Esophagus (tissue), 2 donors: ENCODE results near the gene KDM4B. TPM values are rescaled to one million over a fixed set of nuclear protein-coding genes. Genes with fewer than 3 reads are reported as not detected.

Experiments used
- H3K27ac ChIP-seq, 2 donors: one replicate each; pipeline ENCODE4 v1.5.1; 2013; ENCODE audit warnings: low read depth in 2 of 2, mild to moderate bottlenecking in 2 of 2, inconsistent platforms in 1 of 2, low read length in 1 of 2, moderate library complexity in 1 of 2
- H3K27me3 ChIP-seq, 2 donors: one replicate each; pipeline ENCODE4 v1.6.1; 2013; ENCODE audit warnings: low read length in 2 of 2, control low read depth in 1 of 2, mild to moderate bottlenecking in 1 of 2; ENCODE audit not compliant: insufficient read depth in 2 of 2, control insufficient read depth in 1 of 2
- H3K36me3 ChIP-seq, 2 donors: one replicate each; pipeline ENCODE4 v1.6.1; 2013; ENCODE audit warnings: low read length in 1 of 2; ENCODE audit not compliant: control insufficient read depth in 2 of 2, insufficient read depth in 2 of 2
- H3K4me1 ChIP-seq, 2 donors: one replicate each; pipeline ENCODE4 v1.6.1; 2013; ENCODE audit warnings: low read length in 1 of 2; ENCODE audit not compliant: control insufficient read depth in 2 of 2, insufficient read depth in 2 of 2
- H3K4me3 ChIP-seq, 2 donors: one replicate each; pipeline ENCODE4 v1.5.1; 2013; ENCODE audit warnings: low read length in 2 of 2, mild to moderate bottlenecking in 2 of 2, low read depth in 1 of 2, moderate library complexity in 1 of 2
- H3K9me3 ChIP-seq, 2 donors: one replicate each; pipeline ENCODE4 v1.6.1; 2013; ENCODE audit warnings: mild to moderate bottlenecking in 2 of 2, low read depth in 1 of 2, low read length in 1 of 2, moderate library complexity in 1 of 2; ENCODE audit not compliant: control insufficient read depth in 2 of 2, insufficient read depth in 1 of 2
- WGBS, 2 donors: extraction: QIAGEN DNeasy Blood & Tissue Kit; methylation state at CpG; one replicate each; pipeline ENCODE4 v1.1.7; 2013; 5-methylcytosine and 5-hydroxymethylcytosine counted together
- polyA plus RNA-seq, 2 donors: library from polyadenylated mRNA; stranded (reverse); fragments of 200-250 nt; gene quantifications; one replicate each; pipeline ENCODE4 v1.2.3, GENCODE V29; 2013
- donor health status: healthy with polysubstance abuse.
- donor health status: Bipolar disorder and iron deficiency.

KDM4B gene
- 10 to 100 TPM; 10.7 to 26.7 TPM for polyA plus RNA-seq

- Histone ChIP-seq H3K4me1 (peaks cover 8 to 21% of the 10 kb centered on the region in 2 donors), H3K27ac (peak within 1 kb of the TSS; percentile 60 to 91), H3K27me3 (no peaks in the 10 kb centered on the region), H3K36me3 (no peaks in the 10 kb centered on the region), H3K4me3 (peak within 1 kb of the TSS; percentile 53 to 87), H3K9me3 (no peaks in the 10 kb centered on the region)
- WGBS, 2 donors, result 0 to 1% methylated on average over 75 to 96 of the region's 96 CpGs
These were observed at the start of gene KDM4B for GRCh38 chr19:4968462-4969291. TSS of gene KDM4B (plus strand) at chr19:4969113. CDS start at chr19:5032891, 63,778 bp downstream.

- H3K27me3 ChIP-seq, result no peaks in the 10 kb centered on the region
- no peak overlapping the region for H3K4me3 ChIP-seq
- no peaks in the 10 kb centered on the region for H3K9me3 ChIP-seq
- WGBS, 2 donors, result 90 to 93% methylated on average over 22 of the region's 22 CpGs
- peaks cover 0 to 5% of the 10 kb centered on the region in 2 donors for H3K36me3 ChIP-seq
- no peaks in the 10 kb centered on the region for H3K4me1 ChIP-seq
- H3K27ac ChIP-seq, result no peak overlapping the region
These were observed 46.2 kb upstream of the KDM4B start for GRCh38 chr19:4922530-4923275.

GRCh38 chr19:4923276-4923747, 45.6 kb upstream of the KDM4B start:
- Histone ChIP-seq H3K4me3 (no peak overlapping the region), H3K9me3 (no peaks in the 10 kb centered on the region), H3K4me1 (no peaks in the 10 kb centered on the region), H3K36me3 (peaks cover 0 to 5% of the 10 kb centered on the region in 2 donors), H3K27me3 (no peaks in the 10 kb centered on the region), H3K27ac (no peak overlapping the region)
- 93 to 94% methylated on average over 21 of the region's 21 CpGs for WGBS, 2 donors

GRCh38 chr19:4929186-4929585, 39.7 kb upstream of the KDM4B start:
- no peaks in the 10 kb centered on the region for H3K27me3 ChIP-seq
- H3K36me3 ChIP-seq, result peaks cover 0 to 4% of the 10 kb centered on the region in 2 donors
- H3K4me3 ChIP-seq, result no peak overlapping the region
- no peaks in the 10 kb centered on the region for H3K4me1 ChIP-seq
- no peaks in the 10 kb centered on the region for H3K9me3 ChIP-seq
- no peak overlapping the region for H3K27ac ChIP-seq
- 92 to 95% methylated on average over 22 of the region's 22 CpGs for WGBS, 2 donors

GRCh38 chr19:4930664-4931063, 38.2 kb upstream of the KDM4B start:
- Histone ChIP-seq H3K4me3 (no peak overlapping the region), H3K27ac (no peak overlapping the region), H3K27me3 (no peaks in the 10 kb centered on the region), H3K36me3 (peaks cover 0 to 7% of the 10 kb centered on the region in 2 donors), H3K9me3 (no peaks in the 10 kb centered on the region), H3K4me1 (no peaks in the 10 kb centered on the region)
- 90 to 93% methylated on average over 28 of the region's 28 CpGs for WGBS, 2 donors

- WGBS, 2 donors, result 97 to 98% methylated on average over 32 of the region's 32 CpGs
- no peak overlapping the region for H3K4me3 ChIP-seq
- H3K36me3 ChIP-seq, result peaks cover 0 to 7% of the 10 kb centered on the region in 2 donors
- H3K27me3 ChIP-seq, result no peaks in the 10 kb centered on the region
- no peaks in the 10 kb centered on the region for H3K9me3 ChIP-seq
- no peak overlapping the region for H3K27ac ChIP-seq
- no peaks in the 10 kb centered on the region for H3K4me1 ChIP-seq
These were observed 36.2 kb upstream of the KDM4B start for GRCh38 chr19:4932711-4933110.

- H3K27ac ChIP-seq, result no peak overlapping the region
- H3K4me3 ChIP-seq, result no peak overlapping the region
- H3K27me3 ChIP-seq, result no peaks in the 10 kb centered on the region
- H3K36me3 ChIP-seq, result peaks cover 0 to 7% of the 10 kb centered on the region in 2 donors
- 66 to 77% methylated on average over 7 of the region's 7 CpGs for WGBS, 2 donors
- H3K9me3 ChIP-seq, result no peaks in the 10 kb centered on the region
- no peaks in the 10 kb centered on the region for H3K4me1 ChIP-seq
These were observed 35.4 kb upstream of the KDM4B start for GRCh38 chr19:4933528-4933927.

- Histone ChIP-seq H3K27ac (no peak overlapping the region), H3K4me1 (no peaks in the 10 kb centered on the region), H3K36me3 (peaks cover 0 to 4% of the 10 kb centered on the region in 2 donors), H3K4me3 (no peak overlapping the region), H3K9me3 (no peaks in the 10 kb centered on the region), H3K27me3 (no peaks in the 10 kb centered on the region)
- 93% methylated on average over 8 of the region's 8 CpGs for WGBS, 2 donors
These were observed 33.5 kb upstream of the KDM4B start for GRCh38 chr19:4935444-4935843.

GRCh38 chr19:4937060-4937459, 31.9 kb upstream of the KDM4B start:
- Histone ChIP-seq H3K27me3 (no peaks in the 10 kb centered on the region), H3K36me3 (peaks cover 0 to 4% of the 10 kb centered on the region in 2 donors), H3K4me1 (no peaks in the 10 kb centered on the region), H3K27ac (no peak overlapping the region), H3K9me3 (no peaks in the 10 kb centered on the region), H3K4me3 (no peak overlapping the region)
- 89% methylated on average over 7 of the region's 7 CpGs for WGBS, 2 donors
